ENCODE measurements around the gene GPX5. TPM values are rescaled to one million over a fixed set of nuclear protein-coding genes. Genes with fewer than 3 reads are reported as not detected.

Gene GPX5
- total RNA-seq, 1 experiment from 2014 or later: not detected

DNA sequence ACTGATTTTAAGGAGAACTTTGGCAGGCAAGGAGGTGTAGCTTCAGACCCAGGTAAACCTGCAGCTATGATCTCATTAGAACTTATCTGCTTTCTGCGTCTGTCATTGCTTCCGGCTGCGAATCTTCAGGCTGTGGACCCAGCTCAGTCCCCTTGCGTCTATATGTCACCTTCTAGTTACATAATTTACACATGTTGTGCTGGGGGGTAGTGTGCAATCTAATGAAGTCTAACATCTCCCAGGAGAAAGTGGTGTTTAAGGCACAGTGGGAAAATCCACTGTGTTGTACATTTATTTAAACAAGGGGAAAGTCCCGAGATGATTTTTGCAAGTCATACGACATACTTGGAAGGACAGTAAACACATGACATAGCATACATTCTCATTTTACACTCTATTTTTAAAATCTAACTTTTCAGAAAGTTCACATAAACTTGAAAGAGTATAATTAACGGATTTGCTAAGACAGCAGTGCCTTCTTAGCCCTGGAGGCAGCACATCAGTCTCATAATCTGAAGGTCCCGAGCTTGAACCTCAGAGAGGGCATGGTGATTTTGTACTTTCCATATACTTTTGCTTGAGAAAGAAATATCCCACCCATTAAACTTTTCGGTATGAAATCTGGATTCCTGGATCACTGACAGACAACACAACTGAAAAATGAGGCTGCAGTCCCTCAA is 45.3 kb upstream of the GPX5 start:
- ATAC-seq (no peak), DNase-seq (ENCODE audit: low read depth, low spot score) (no peak)
- no peak overlapping the region for H3K4me3 ChIP-seq (ENCODE audit: low read depth in 2 of 2, low read length in 2 of 2)
- peaks cover 8% of the 10 kb centered on the region for H3K4me1 ChIP-seq (ENCODE audit: control insufficient read depth, insufficient read depth, low read length)
- peaks cover 4% of the 10 kb centered on the region; the same call in 1 of the 2 replicates for H3K27me3 ChIP-seq (ENCODE audit: control insufficient read depth, insufficient read depth, low read length)
- intact Hi-C loops (cut with micrococcal nuclease; ENCODE audit: unreplicated experiment) (no loop called here), in situ Hi-C loops (cut with HindIII; ENCODE audit: low pct_unique_long_range_greater_than_20kb, low sequenced_read_pairs) (no loop called here)
- H3K9me3 ChIP-seq (ENCODE audit: control insufficient read depth, insufficient read depth, low read depth, low read length): no peaks in the 10 kb centered on the region
- no TSS peak for BruUV-seq (replicated peaks)
- H3K27ac ChIP-seq (ENCODE audit: low read length): no peak overlapping the region
- H3K36me3 ChIP-seq (ENCODE audit: control insufficient read depth, insufficient read depth, low read length): no peaks in the 10 kb centered on the region
- POLR2A ChIA-PET: interaction anchor here (0.5 kb wide), 1 partner anchor 9 kb away, joined by 7 read pairs; no protein-coding TSS in a partner anchor
- CTCF ChIA-PET: no interaction called here
- TF ChIP-seq, protein P1, sequence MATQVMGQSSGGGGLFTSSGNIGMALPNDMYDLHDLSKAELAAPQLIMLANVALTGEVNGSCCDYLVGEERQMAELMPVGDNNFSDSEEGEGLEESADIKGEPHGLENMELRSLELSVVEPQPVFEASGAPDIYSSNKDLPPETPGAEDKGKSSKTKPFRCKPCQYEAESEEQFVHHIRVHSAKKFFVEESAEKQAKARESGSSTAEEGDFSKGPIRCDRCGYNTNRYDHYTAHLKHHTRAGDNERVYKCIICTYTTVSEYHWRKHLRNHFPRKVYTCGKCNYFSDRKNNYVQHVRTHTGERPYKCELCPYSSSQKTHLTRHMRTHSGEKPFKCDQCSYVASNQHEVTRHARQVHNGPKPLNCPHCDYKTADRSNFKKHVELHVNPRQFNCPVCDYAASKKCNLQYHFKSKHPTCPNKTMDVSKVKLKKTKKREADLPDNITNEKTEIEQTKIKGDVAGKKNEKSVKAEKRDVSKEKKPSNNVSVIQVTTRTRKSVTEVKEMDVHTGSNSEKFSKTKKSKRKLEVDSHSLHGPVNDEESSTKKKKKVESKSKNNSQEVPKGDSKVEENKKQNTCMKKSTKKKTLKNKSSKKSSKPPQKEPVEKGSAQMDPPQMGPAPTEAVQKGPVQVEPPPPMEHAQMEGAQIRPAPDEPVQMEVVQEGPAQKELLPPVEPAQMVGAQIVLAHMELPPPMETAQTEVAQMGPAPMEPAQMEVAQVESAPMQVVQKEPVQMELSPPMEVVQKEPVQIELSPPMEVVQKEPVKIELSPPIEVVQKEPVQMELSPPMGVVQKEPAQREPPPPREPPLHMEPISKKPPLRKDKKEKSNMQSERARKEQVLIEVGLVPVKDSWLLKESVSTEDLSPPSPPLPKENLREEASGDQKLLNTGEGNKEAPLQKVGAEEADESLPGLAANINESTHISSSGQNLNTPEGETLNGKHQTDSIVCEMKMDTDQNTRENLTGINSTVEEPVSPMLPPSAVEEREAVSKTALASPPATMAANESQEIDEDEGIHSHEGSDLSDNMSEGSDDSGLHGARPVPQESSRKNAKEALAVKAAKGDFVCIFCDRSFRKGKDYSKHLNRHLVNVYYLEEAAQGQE (IDR thresholded peaks at IDR 0.05; ENCODE audit: insufficient read depth in 1 of 2, low read depth in 2 of 2, low read length in 1 of 2): no peak

DNA sequence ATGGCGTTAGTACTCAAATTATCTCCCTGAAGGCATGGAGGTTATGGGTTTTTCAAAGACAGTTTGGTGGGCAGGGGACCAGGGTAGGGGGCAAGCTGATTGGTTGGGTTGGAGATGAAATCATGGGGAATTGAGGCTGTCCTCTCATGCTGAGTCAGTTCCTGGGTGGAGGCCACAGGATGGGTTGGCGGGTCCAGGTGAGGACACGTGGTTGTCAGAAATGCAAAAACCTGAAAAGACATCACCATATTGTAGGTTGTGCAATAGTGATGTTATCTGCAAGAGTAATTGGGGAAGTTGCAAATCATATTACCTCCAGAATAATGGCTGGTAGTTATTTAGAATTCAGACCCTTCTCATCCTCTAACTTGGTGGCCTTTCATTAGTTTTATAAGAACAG is 40.2 kb upstream of the GPX5 start:
- intact Hi-C loops (cut with micrococcal nuclease; ENCODE audit: unreplicated experiment) (no loop called here), in situ Hi-C loops (cut with HindIII; ENCODE audit: low pct_unique_long_range_greater_than_20kb, low sequenced_read_pairs) (no loop called here)
- TF ChIP-seq, protein P2, sequence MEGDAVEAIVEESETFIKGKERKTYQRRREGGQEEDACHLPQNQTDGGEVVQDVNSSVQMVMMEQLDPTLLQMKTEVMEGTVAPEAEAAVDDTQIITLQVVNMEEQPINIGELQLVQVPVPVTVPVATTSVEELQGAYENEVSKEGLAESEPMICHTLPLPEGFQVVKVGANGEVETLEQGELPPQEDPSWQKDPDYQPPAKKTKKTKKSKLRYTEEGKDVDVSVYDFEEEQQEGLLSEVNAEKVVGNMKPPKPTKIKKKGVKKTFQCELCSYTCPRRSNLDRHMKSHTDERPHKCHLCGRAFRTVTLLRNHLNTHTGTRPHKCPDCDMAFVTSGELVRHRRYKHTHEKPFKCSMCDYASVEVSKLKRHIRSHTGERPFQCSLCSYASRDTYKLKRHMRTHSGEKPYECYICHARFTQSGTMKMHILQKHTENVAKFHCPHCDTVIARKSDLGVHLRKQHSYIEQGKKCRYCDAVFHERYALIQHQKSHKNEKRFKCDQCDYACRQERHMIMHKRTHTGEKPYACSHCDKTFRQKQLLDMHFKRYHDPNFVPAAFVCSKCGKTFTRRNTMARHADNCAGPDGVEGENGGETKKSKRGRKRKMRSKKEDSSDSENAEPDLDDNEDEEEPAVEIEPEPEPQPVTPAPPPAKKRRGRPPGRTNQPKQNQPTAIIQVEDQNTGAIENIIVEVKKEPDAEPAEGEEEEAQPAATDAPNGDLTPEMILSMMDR (IDR thresholded peaks at IDR 0.05): no peak
- TF ChIP-seq, protein P1 (IDR thresholded peaks at IDR 0.05; ENCODE audit: insufficient read depth in 1 of 2, low read depth in 2 of 2, low read length in 1 of 2): no peak
- TF ChIP-seq TCF7L2 (IDR thresholded peaks at IDR 0.05; ENCODE audit: low read depth, low read length) (no peak), SIN3A (IDR thresholded peaks at IDR 0.05; ENCODE audit: borderline replicate concordance, insufficient read depth, low read depth, low read length) (no peak), POLR2AphosphoS5 (IDR thresholded peaks at IDR 0.05; ENCODE audit: low read depth, low read length) (no peak)
- BruUV-seq (replicated peaks): no TSS peak
- ChIA-PET POLR2A (no interaction called here), CTCF (no interaction called here)
- Histone ChIP-seq H3K36me3 (ENCODE audit: control insufficient read depth, insufficient read depth, low read length) (no peaks in the 10 kb centered on the region), H3K4me1 (ENCODE audit: control insufficient read depth, insufficient read depth, low read length) (peaks cover 1% of the 10 kb centered on the region; the same call in 1 of the 2 replicates), H3K27ac (ENCODE audit: low read length) (no peak overlapping the region), H3K27me3 (ENCODE audit: control insufficient read depth, insufficient read depth, low read length) (no peaks in the 10 kb centered on the region), H3K4me3 (ENCODE audit: low read depth in 2 of 2, low read length in 2 of 2) (no peak overlapping the region), H3K9me3 (ENCODE audit: control insufficient read depth, insufficient read depth, low read depth, low read length) (no peaks in the 10 kb centered on the region)
- ATAC-seq (no peak), DNase-seq (ENCODE audit: low read depth, low spot score) (no peak)
